Prostate gland (tissue), 2 donors: ENCODE measurements around the gene IGF2BP3.
"Not testable (repeated sequence)": the region's sequence is repeated elsewhere in the genome, so short reads cannot be mapped to it uniquely, and the experiment has no call there.

Experiments
- POLR2A ChIP-seq: fragments of 450-650 bp; IDR thresholded peaks from one replicate; pipeline ENCODE4 v1.6.1; 2016; ENCODE audit warnings: antibody characterized with exemption, mild to moderate bottlenecking
- TF ChIP-seq, protein P1 (sequence below), 4 experiments: fragments of 200-600 bp in 2 of 4; fragments of 450-650 bp in 2 of 4; sonication (generic) in 2 of 4; IDR thresholded peaks; 1 replicate in 3 of 4; 2 replicates in 1 of 4; pipeline ENCODE4 v1.5.1; 2016 to 2019; ENCODE audit warnings: antibody characterized with exemption in 4 of 4, mild to moderate bottlenecking in 2 of 4, moderate library complexity in 2 of 4

DNA sequence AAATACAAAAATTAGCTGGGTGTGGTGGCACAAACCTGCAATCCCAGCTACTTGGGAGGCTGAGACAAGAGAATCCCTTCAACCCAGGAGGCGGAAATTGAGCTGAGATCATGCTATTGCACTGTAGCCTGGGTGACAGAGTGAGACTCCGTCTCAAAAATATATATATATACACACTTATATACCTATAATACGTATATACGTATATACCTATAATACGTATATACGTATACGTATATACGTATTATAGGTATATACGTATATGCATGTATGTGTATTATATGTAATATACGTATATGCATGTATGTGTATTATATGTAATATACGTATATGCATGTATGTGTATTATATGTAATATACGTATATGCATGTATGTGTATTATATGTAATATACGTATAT is 18.4 kb upstream of the IGF2BP3 start:
- TF ChIP-seq, protein P1, sequence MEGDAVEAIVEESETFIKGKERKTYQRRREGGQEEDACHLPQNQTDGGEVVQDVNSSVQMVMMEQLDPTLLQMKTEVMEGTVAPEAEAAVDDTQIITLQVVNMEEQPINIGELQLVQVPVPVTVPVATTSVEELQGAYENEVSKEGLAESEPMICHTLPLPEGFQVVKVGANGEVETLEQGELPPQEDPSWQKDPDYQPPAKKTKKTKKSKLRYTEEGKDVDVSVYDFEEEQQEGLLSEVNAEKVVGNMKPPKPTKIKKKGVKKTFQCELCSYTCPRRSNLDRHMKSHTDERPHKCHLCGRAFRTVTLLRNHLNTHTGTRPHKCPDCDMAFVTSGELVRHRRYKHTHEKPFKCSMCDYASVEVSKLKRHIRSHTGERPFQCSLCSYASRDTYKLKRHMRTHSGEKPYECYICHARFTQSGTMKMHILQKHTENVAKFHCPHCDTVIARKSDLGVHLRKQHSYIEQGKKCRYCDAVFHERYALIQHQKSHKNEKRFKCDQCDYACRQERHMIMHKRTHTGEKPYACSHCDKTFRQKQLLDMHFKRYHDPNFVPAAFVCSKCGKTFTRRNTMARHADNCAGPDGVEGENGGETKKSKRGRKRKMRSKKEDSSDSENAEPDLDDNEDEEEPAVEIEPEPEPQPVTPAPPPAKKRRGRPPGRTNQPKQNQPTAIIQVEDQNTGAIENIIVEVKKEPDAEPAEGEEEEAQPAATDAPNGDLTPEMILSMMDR (IDR thresholded peaks at IDR 0.05) = not testable (repeated sequence)
- TF ChIP-seq POLR2A = not testable (repeated sequence)
